ENCODE data around the gene PIGS.
A peak's percentile ranks its signal among the peaks of the same experiment; 100 is the strongest.

The PIGS gene

GRCh38 chr17:28550858-28551257 lies 20.5 kb downstream of the PIGS start:
- no peak for DNase-seq (ENCODE audit: low read depth in 2 of 2)

- DNase-seq (ENCODE audit: low read depth in 2 of 2) = peak; percentile 31 to 49
Measured at GRCh38 chr17:28549236-28550132, 21.8 kb downstream of the PIGS start.

- DNase-seq (ENCODE audit: low read depth in 2 of 2) = no peak
Measured at GRCh38 chr17:28548417-28549130, 22.8 kb downstream of the PIGS start.

- peak; percentile 52 to 61 for DNase-seq (ENCODE audit: low read depth in 2 of 2)
Measured at GRCh38 chr17:28547623-28548416, 23.5 kb downstream of the PIGS start.

GRCh38 chr17:28547096-28547622 lies 24.2 kb downstream of the PIGS start:
- no peak for DNase-seq (ENCODE audit: low read depth in 2 of 2)

- no peak for DNase-seq (ENCODE audit: low read depth in 2 of 2)
Measured at GRCh38 chr17:28545787-28546415, 25.4 kb downstream of the PIGS start.

GRCh38 chr17:28545141-28545503 lies 26.2 kb downstream of the PIGS start:
- DNase-seq (ENCODE audit: low read depth in 2 of 2) = no peak

GRCh38 chr17:28544402-28545140 lies 26.8 kb downstream of the PIGS start:
- no peak for DNase-seq (ENCODE audit: low read depth in 2 of 2)

GRCh38 chr17:28541439-28541838 lies 29.9 kb downstream of the PIGS start:
- DNase-seq (ENCODE audit: low read depth in 2 of 2) = no peak

- no peak for DNase-seq (ENCODE audit: low read depth in 2 of 2)
Measured at GRCh38 chr17:28540231-28540630, 31.1 kb downstream of the PIGS start.

GRCh38 chr17:28538296-28538895 lies 32.9 kb downstream of the PIGS start:
- DNase-seq (ENCODE audit: low read depth in 2 of 2) = no peak

GRCh38 chr17:28537219-28537610 lies 34.1 kb downstream of the PIGS start:
- no peak for DNase-seq (ENCODE audit: low read depth in 2 of 2)

GRCh38 chr17:28536532-28537218 lies 34.6 kb downstream of the PIGS start:
- DNase-seq (ENCODE audit: low read depth in 2 of 2) = no peak

GRCh38 chr17:28534740-28535375 lies 36.5 kb downstream of the PIGS start:
- no peak for DNase-seq (ENCODE audit: low read depth in 2 of 2)

- no peak for DNase-seq (ENCODE audit: low read depth in 2 of 2)
Measured at GRCh38 chr17:28533091-28533807, 38.1 kb downstream of the PIGS start.

GRCh38 chr17:28532050-28532960 lies 39.0 kb downstream of the PIGS start:
- DNase-seq (ENCODE audit: low read depth in 2 of 2) = no peak

- DNase-seq (ENCODE audit: low read depth in 2 of 2) = no peak
Measured at GRCh38 chr17:28530926-28531325, 40.4 kb downstream of the PIGS start.

GRCh38 chr17:28530250-28530649 lies 41.1 kb downstream of the PIGS start:
- DNase-seq (ENCODE audit: low read depth in 2 of 2) = no peak
